WTC11 (cell line): ENCODE results near the gene LIMS4.
"Not testable (repeated sequence)": the region's sequence is repeated elsewhere in the genome, so short reads cannot be mapped to it uniquely, and the experiment has no call there.

Source experiments
- ESRRA ChIP-seq: sonication (generic); formaldehyde crosslinking; IDR thresholded peaks from 2 replicates; pipeline ENCODE4 v1.8.1; 2022; ENCODE audit warnings: mild to moderate bottlenecking, missing genetic modification reagents, borderline replicate concordance
- NFYB ChIP-seq: sonication (generic); formaldehyde crosslinking; conservative IDR thresholded peaks from 2 replicates; pipeline ENCODE4 v1.8.0; 2022; ENCODE audit warnings: low read depth, missing genetic modification reagents
- ZBTB21 ChIP-seq: sonication (generic); formaldehyde crosslinking; IDR thresholded peaks from 2 replicates; pipeline ENCODE4 v1.8.1; 2023; ENCODE audit warnings: mild to moderate bottlenecking, missing genetic modification reagents, borderline replicate concordance
- ZNF138 ChIP-seq: sonication (generic); formaldehyde crosslinking; conservative IDR thresholded peaks from 2 replicates; pipeline ENCODE4 v1.8.1; 2022; ENCODE audit warnings: mild to moderate bottlenecking, moderate library complexity, missing genetic modification reagents
- ZNF416 ChIP-seq: fragments of 250-450 bp; sonication (Bioruptor Pico); IDR thresholded peaks from 2 replicates; pipeline ENCODE4 v1.9.0; 2021; ENCODE audit warnings: mild to moderate bottlenecking, inconsistent platforms
- TF ChIP-seq, protein P1 (sequence below): sonication (generic); formaldehyde crosslinking; conservative IDR thresholded peaks from 2 replicates; pipeline ENCODE4 v1.8.1; 2022; ENCODE audit warnings: mild to moderate bottlenecking, missing genetic modification reagents
- TF ChIP-seq, protein P2 (sequence below): fragments of 200-600 bp; IDR thresholded peaks from 2 replicates; pipeline ENCODE4 v1.8.0; 2022; ENCODE audit warnings: antibody characterized with exemption
- TF ChIP-seq, protein P3 (sequence below): sonication (generic); formaldehyde crosslinking; IDR thresholded peaks from 2 replicates; pipeline ENCODE4 v1.8.1; 2023; ENCODE audit warnings: mild to moderate bottlenecking, missing genetic modification reagents, moderate library complexity

DNA sequence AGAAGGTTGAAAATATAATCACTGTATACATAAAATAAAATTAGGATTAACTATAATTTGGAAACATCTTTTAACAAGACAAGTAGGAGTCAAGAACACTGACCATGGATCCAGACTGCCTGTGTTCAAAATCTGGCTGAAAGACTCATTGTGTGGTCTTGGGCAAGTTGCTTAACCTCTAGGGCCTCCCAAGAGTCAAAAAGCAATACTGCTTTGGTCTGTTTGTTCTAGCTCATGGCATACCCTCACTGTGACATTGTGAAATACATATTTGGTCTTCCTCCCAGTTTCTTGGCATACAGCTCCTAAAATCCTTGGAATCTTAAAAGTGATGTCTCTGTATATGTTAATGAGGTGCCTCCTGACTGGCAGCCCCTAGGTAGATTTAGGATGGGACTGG lies 12.3 kb downstream of the LIMS4 start:
- TF ChIP-seq, protein P1, sequence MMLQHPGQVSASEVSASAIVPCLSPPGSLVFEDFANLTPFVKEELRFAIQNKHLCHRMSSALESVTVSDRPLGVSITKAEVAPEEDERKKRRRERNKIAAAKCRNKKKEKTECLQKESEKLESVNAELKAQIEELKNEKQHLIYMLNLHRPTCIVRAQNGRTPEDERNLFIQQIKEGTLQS, result not testable (repeated sequence)
- not testable (repeated sequence) for TF ChIP-seq ZNF416; NFYB (CRISPR knock-in tag); ZNF138 (CRISPR knock-in tag); ESRRA (CRISPR knock-in tag); ZBTB21
- TF ChIP-seq, protein P2, sequence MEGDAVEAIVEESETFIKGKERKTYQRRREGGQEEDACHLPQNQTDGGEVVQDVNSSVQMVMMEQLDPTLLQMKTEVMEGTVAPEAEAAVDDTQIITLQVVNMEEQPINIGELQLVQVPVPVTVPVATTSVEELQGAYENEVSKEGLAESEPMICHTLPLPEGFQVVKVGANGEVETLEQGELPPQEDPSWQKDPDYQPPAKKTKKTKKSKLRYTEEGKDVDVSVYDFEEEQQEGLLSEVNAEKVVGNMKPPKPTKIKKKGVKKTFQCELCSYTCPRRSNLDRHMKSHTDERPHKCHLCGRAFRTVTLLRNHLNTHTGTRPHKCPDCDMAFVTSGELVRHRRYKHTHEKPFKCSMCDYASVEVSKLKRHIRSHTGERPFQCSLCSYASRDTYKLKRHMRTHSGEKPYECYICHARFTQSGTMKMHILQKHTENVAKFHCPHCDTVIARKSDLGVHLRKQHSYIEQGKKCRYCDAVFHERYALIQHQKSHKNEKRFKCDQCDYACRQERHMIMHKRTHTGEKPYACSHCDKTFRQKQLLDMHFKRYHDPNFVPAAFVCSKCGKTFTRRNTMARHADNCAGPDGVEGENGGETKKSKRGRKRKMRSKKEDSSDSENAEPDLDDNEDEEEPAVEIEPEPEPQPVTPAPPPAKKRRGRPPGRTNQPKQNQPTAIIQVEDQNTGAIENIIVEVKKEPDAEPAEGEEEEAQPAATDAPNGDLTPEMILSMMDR, result not testable (repeated sequence)
- TF ChIP-seq, protein P3, sequence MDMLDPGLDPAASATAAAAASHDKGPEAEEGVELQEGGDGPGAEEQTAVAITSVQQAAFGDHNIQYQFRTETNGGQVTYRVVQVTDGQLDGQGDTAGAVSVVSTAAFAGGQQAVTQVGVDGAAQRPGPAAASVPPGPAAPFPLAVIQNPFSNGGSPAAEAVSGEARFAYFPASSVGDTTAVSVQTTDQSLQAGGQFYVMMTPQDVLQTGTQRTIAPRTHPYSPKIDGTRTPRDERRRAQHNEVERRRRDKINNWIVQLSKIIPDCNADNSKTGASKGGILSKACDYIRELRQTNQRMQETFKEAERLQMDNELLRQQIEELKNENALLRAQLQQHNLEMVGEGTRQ, result not testable (repeated sequence)
